Stomach (tissue), 9 donors: Measurements from ENCODE around the gene PDE4B. TPM values are rescaled to one million over a fixed set of nuclear protein-coding genes. Genes with fewer than 3 reads are reported as not detected.

ENCODE experiments used
- DNase-seq, 2 donors: peaks; one replicate each; pipeline versions ENCODE4 v3.0.0 to v3.0.0-alpha.2; 2013 to 2019
- H3K27ac ChIP-seq, 5 donors: fragments of 200-600 bp in 4 of 5; sonication (generic) in 4 of 5; one replicate each; pipeline ENCODE4 v1.5.1; 2013 to 2019; ENCODE audit warnings: mild to moderate bottlenecking in 1 of 5, moderate library complexity in 1 of 5
- H3K27me3 ChIP-seq, 3 donors: fragments of 200-600 bp; sonication (generic); one replicate each; pipeline ENCODE4 v1.5.1; 2017 to 2019; ENCODE audit warnings: mixed run types in 1 of 3
- H3K36me3 ChIP-seq, 4 donors: fragments of 200-600 bp; sonication (generic); 1 replicate in 3 of 4; 2 replicates in 1 of 4; pipeline ENCODE4 v1.5.1; 2016 to 2019
- H3K4me1 ChIP-seq, 4 donors: fragments of 200-600 bp; sonication (generic); one replicate each; pipeline ENCODE4 v1.5.1; 2016 to 2019
- H3K4me3 ChIP-seq, 4 donors: fragments of 200-600 bp; sonication (generic) in 3 of 4; one replicate each; pipeline ENCODE4 v1.5.1; 2016 to 2019; ENCODE audit warnings: mild to moderate bottlenecking in 1 of 4
- H3K9me3 ChIP-seq, 4 donors: fragments of 200-600 bp; sonication (generic); one replicate each; pipeline ENCODE4 v1.5.1; 2016 to 2019
- CTCF ChIP-seq, 7 experiments: fragments of 450-650 bp in 4 of 7; fragments of 200-600 bp in 3 of 7; sonication (generic) in 3 of 7; IDR thresholded peaks; one replicate each; pipeline ENCODE4 v1.5.1; 2016 to 2019; ENCODE audit warnings: antibody characterized with exemption in 7 of 7, control low read depth in 2 of 7, mild to moderate bottlenecking in 1 of 7
- EP300 ChIP-seq: sonication (generic); formaldehyde crosslinking; IDR thresholded peaks from one replicate; pipeline ENCODE4 v1.6.1; 2017; ENCODE audit warnings: antibody characterized with exemption
- POLR2A ChIP-seq, 4 donors: fragments of 450-650 bp; IDR thresholded peaks; one replicate each; pipeline ENCODE4 v1.6.1; 2016; ENCODE audit warnings: antibody characterized with exemption in 4 of 4, control low read depth in 2 of 4, mild to moderate bottlenecking in 1 of 4, moderate library complexity in 1 of 4
- POLR2AphosphoS5 ChIP-seq, 3 donors: sonication (generic); formaldehyde crosslinking; IDR thresholded peaks; one replicate each; pipeline ENCODE4 v1.6.1; 2016; ENCODE audit warnings: antibody characterized with exemption in 3 of 3
- WGBS, 5 donors: extraction: QIAGEN DNeasy Blood & Tissue Kit in 3 of 5; methylation state at CpG; one replicate each; pipeline versions ENCODE4 v1.1.5 to v1.1.7; 2013 to 2018; 5-methylcytosine and 5-hydroxymethylcytosine counted together
- intact Hi-C: fragments of 100-400 bp; cut with DNase I; formaldehyde crosslinking; loops from one replicate; pipeline ENCODE4 v1.15.1; 2023; ENCODE audit warnings: low total_unique reads
- polyA plus RNA-seq, 3 donors: library from polyadenylated mRNA; stranded (reverse); fragments of 200-250 nt; gene quantifications; one replicate each; pipeline ENCODE4 v1.2.3, GENCODE V29; 2013
- total RNA-seq, 5 donors: library from RNA; depleted of rRNA; stranded (reverse); fragments of >200 nt; gene quantifications; one replicate each; pipeline versions ENCODE4 v1.1.0 to v1.2.3, GENCODE V29; 2014 to 2016
- donor health status: healthy with polysubstance abuse.
- donor health status: Bipolar disorder and iron deficiency.
- donor health status: healthy.

Gene PDE4B
- total and polyA plus RNA-seq, 8 donors, result 0.45 to 34.3 (median 3.2) TPM

- no peak for DNase-seq
- intact Hi-C loops, result no loop called here
- TF ChIP-seq POLR2AphosphoS5 (IDR thresholded peaks at IDR 0.05), result peak in 1 of 3 donors; percentile 50
- no peak for TF ChIP-seq CTCF (IDR thresholded peaks at IDR 0.05)
These were observed 493.6 kb downstream of the PDE4B start for GRCh38 chr1:66286307-66286706.

GRCh38 chr1:66288048-66288447 lies 495.4 kb downstream of the PDE4B start:
- Histone ChIP-seq H3K27me3 (no peaks in the 10 kb centered on the region), H3K27ac (no peak overlapping the region), H3K4me3 (no peak overlapping the region), H3K4me1 (peaks cover 0 to 15% (median under 1%) of the 10 kb centered on the region in 4 donors), H3K9me3 (no peaks in the 10 kb centered on the region), H3K36me3 (no peaks in the 10 kb centered on the region)
- 48 to 90% (median 71%) methylated on average over 2 of the region's 2 CpGs for WGBS, 5 donors
- TF ChIP-seq POLR2AphosphoS5 (IDR thresholded peaks at IDR 0.05) (no peak), POLR2A (IDR thresholded peaks at IDR 0.05) (no peak), EP300 (no peak), CTCF (IDR thresholded peaks at IDR 0.05) (no peak)
- no peak for DNase-seq
- intact Hi-C loops, result no loop called here

More at GRCh38 chr1:66286307-66286706, 493.6 kb downstream of the PDE4B start:
- Histone ChIP-seq H3K4me1 (peaks cover 0 to 18% (median 7%) of the 10 kb centered on the region in 4 donors), H3K27me3 (no peaks in the 10 kb centered on the region), H3K9me3 (no peaks in the 10 kb centered on the region), H3K27ac (no peak overlapping the region), H3K4me3 (no peak overlapping the region), H3K36me3 (no peaks in the 10 kb centered on the region)

- Histone ChIP-seq H3K9me3 (no peaks in the 10 kb centered on the region), H3K36me3 (no peaks in the 10 kb centered on the region), H3K27ac (no peak overlapping the region), H3K4me1 (peaks cover 0 to 35% (median 0%) of the 10 kb centered on the region in 4 donors), H3K4me3 (no peak overlapping the region), H3K27me3 (no peaks in the 10 kb centered on the region)
- DNase-seq, result no peak
- intact Hi-C loops, result no loop called here
- TF ChIP-seq POLR2A (IDR thresholded peaks at IDR 0.05) (no peak), EP300 (no peak), CTCF (IDR thresholded peaks at IDR 0.05) (no peak), POLR2AphosphoS5 (IDR thresholded peaks at IDR 0.05) (no peak)
- WGBS, 5 donors, result 70 to 84% (median 82%) methylated on average over 1 of the region's 1 CpG
These were observed 498.3 kb downstream of the PDE4B start for GRCh38 chr1:66290761-66291530.

- Histone ChIP-seq H3K4me1 (peaks cover 0 to 37% (median 0%) of the 10 kb centered on the region in 4 donors), H3K36me3 (no peaks in the 10 kb centered on the region), H3K9me3 (no peaks in the 10 kb centered on the region), H3K4me3 (no peak overlapping the region), H3K27ac (no peak overlapping the region), H3K27me3 (no peaks in the 10 kb centered on the region)
- WGBS, 5 donors, result 34 to 54% (median 39%) methylated on average over 1 of the region's 1 CpG
- intact Hi-C loops, result no loop called here
- TF ChIP-seq EP300 (no peak), POLR2AphosphoS5 (IDR thresholded peaks at IDR 0.05) (no peak), POLR2A (IDR thresholded peaks at IDR 0.05) (no peak), CTCF (IDR thresholded peaks at IDR 0.05) (no peak)
- DNase-seq, result peak in 1 of 2 donors; percentile 56
These were observed 498.8 kb downstream of the PDE4B start for GRCh38 chr1:66291531-66291864.
